Vagina (tissue), 2 donors: ENCODE results near the gene PPP2R3A. TPM values are rescaled to one million over a fixed set of nuclear protein-coding genes. Genes with fewer than 3 reads are reported as not detected.
"Not testable (repeated sequence)": the region's sequence is repeated elsewhere in the genome, so short reads cannot be mapped to it uniquely, and the experiment has no call there.

ENCODE experiments used
- DNase-seq, 2 donors: peaks; one replicate each; pipeline ENCODE4 v3.0.0-alpha.2; 2017; ENCODE audit errors: extremely low spot score in 2 of 2
- H3K27ac ChIP-seq: fragments of 200-600 bp; sonication (generic); one replicate; pipeline ENCODE4 v1.5.1; 2019
- H3K27me3 ChIP-seq: fragments of 200-600 bp; sonication (generic); one replicate; pipeline ENCODE4 v1.5.1; 2019
- H3K36me3 ChIP-seq, 2 donors: fragments of 200-600 bp; sonication (generic); one replicate each; pipeline ENCODE4 v1.5.1; 2017 to 2019
- H3K4me1 ChIP-seq: fragments of 200-600 bp; sonication (generic); one replicate; pipeline ENCODE4 v1.5.1; 2019
- H3K4me3 ChIP-seq, 2 donors: fragments of 200-600 bp; sonication (generic); 1 replicate in 1 of 2; 2 replicates in 1 of 2; pipeline ENCODE4 v1.5.1; 2016 to 2019
- H3K9me3 ChIP-seq: fragments of 200-600 bp; sonication (generic); one replicate; pipeline ENCODE4 v1.5.1; 2019
- CTCF ChIP-seq, 3 experiments: fragments of 450-650 bp in 2 of 3; fragments of 200-600 bp in 1 of 3; sonication (generic) in 1 of 3; IDR thresholded peaks; one replicate each; pipeline ENCODE4 v1.5.1; 2017 to 2019; ENCODE audit warnings: antibody characterized with exemption in 3 of 3, mild to moderate bottlenecking in 2 of 3, moderate library complexity in 2 of 3
- POLR2A ChIP-seq, 2 donors: fragments of 450-650 bp; IDR thresholded peaks; one replicate each; pipeline ENCODE4 v1.6.1; 2017; ENCODE audit warnings: antibody characterized with exemption in 2 of 2, mild to moderate bottlenecking in 2 of 2, moderate library complexity in 2 of 2
- POLR2AphosphoS5 ChIP-seq, 2 donors: sonication (generic); formaldehyde crosslinking; IDR thresholded peaks; one replicate each; pipeline ENCODE4 v1.9.0; 2017; ENCODE audit warnings: antibody characterized with exemption in 2 of 2, mild to moderate bottlenecking in 2 of 2, low read depth in 1 of 2; ENCODE audit not compliant: insufficient read depth in 1 of 2
- intact Hi-C: fragments of 100-400 bp; cut with DNase I; formaldehyde crosslinking; loops from one replicate; pipeline ENCODE4 v1.15.1; 2023
- total RNA-seq: library from RNA; depleted of rRNA; stranded (reverse); fragments of >200 nt; gene quantifications from one replicate; pipeline ENCODE4 v1.2.3, GENCODE V29; 2016

The PPP2R3A gene
- total RNA-seq, 1 donor from 2014 or later, result 15.5 TPM

GRCh38 chr3:136136454-136136853 lies 170.9 kb downstream of the PPP2R3A start:
- no peak overlapping the region for H3K4me3 ChIP-seq
- H3K27ac ChIP-seq, result no peak overlapping the region
- no peak for DNase-seq
- no peaks in the 10 kb centered on the region for H3K4me1 ChIP-seq
- H3K27me3 ChIP-seq, result no peaks in the 10 kb centered on the region
- intact Hi-C loops, result no loop called here
- no peaks in the 10 kb centered on the region for H3K36me3 ChIP-seq
- H3K9me3 ChIP-seq, result no peaks in the 10 kb centered on the region
- no peak for TF ChIP-seq POLR2A (IDR thresholded peaks at IDR 0.05)
- no peak for TF ChIP-seq POLR2AphosphoS5 (IDR thresholded peaks at IDR 0.05; ENCODE audit: insufficient read depth in 1 of 2, low read depth in 1 of 2)
- TF ChIP-seq CTCF (IDR thresholded peaks at IDR 0.05), result no peak

GRCh38 chr3:136141291-136141785 lies 175.8 kb downstream of the PPP2R3A start:
- no peaks in the 10 kb centered on the region for H3K9me3 ChIP-seq
- H3K4me1 ChIP-seq, result peaks cover 11% of the 10 kb centered on the region
- intact Hi-C loops, result no loop called here
- H3K36me3 ChIP-seq, result peaks cover 0 to 7% of the 10 kb centered on the region in 2 donors
- DNase-seq, result no peak
- H3K27me3 ChIP-seq, result no peaks in the 10 kb centered on the region
- no peak overlapping the region for H3K27ac ChIP-seq
- no peak overlapping the region for H3K4me3 ChIP-seq
- TF ChIP-seq CTCF (IDR thresholded peaks at IDR 0.05) (no peak), POLR2A (IDR thresholded peaks at IDR 0.05) (no peak), POLR2AphosphoS5 (IDR thresholded peaks at IDR 0.05; ENCODE audit: insufficient read depth in 1 of 2, low read depth in 1 of 2) (no peak)

GRCh38 chr3:136141891-136142290 lies 176.4 kb downstream of the PPP2R3A start:
- H3K4me1 ChIP-seq, result peaks cover 14% of the 10 kb centered on the region
- intact Hi-C loops, result no loop called here
- TF ChIP-seq CTCF (IDR thresholded peaks at IDR 0.05) (no peak), POLR2A (IDR thresholded peaks at IDR 0.05) (no peak), POLR2AphosphoS5 (IDR thresholded peaks at IDR 0.05; ENCODE audit: insufficient read depth in 1 of 2, low read depth in 1 of 2) (no peak)
- H3K27ac ChIP-seq, result no peak overlapping the region
- H3K27me3 ChIP-seq, result no peaks in the 10 kb centered on the region
- H3K4me3 ChIP-seq, result no peak overlapping the region
- H3K9me3 ChIP-seq, result no peaks in the 10 kb centered on the region
- peaks cover 0 to 7% of the 10 kb centered on the region in 2 donors for H3K36me3 ChIP-seq
- no peak for DNase-seq

GRCh38 chr3:136142592-136142991 lies 177.1 kb downstream of the PPP2R3A start:
- Histone ChIP-seq H3K4me3 (no peak overlapping the region), H3K27me3 (no peaks in the 10 kb centered on the region), H3K9me3 (no peaks in the 10 kb centered on the region), H3K4me1 (peaks cover 21% of the 10 kb centered on the region), H3K36me3 (peaks cover 0 to 7% of the 10 kb centered on the region in 2 donors), H3K27ac (no peak overlapping the region)
- DNase-seq, result no peak
- intact Hi-C loops, result no loop called here
- TF ChIP-seq POLR2A (IDR thresholded peaks at IDR 0.05), result no peak
- no peak for TF ChIP-seq CTCF (IDR thresholded peaks at IDR 0.05)
- no peak for TF ChIP-seq POLR2AphosphoS5 (IDR thresholded peaks at IDR 0.05; ENCODE audit: insufficient read depth in 1 of 2, low read depth in 1 of 2)

GRCh38 chr3:136144397-136144796 lies 178.9 kb downstream of the PPP2R3A start:
- intact Hi-C loops, H3K9me3 ChIP-seq, H3K27me3 ChIP-seq, H3K27ac ChIP-seq, H3K36me3 ChIP-seq, H3K4me3 ChIP-seq, DNase-seq: not testable (repeated sequence)
- H3K4me1 ChIP-seq, result peaks cover 35% of the 10 kb centered on the region
